ENCODE data around the gene ADCY3. TPM values are rescaled to one million over a fixed set of nuclear protein-coding genes. Genes with fewer than 3 reads are reported as not detected.

Gene ADCY3
- total and polyA plus RNA-seq, 2 of the 4 experiments (the other 2 are of a cell fraction): 17.4 to 46.1 TPM

DNA sequence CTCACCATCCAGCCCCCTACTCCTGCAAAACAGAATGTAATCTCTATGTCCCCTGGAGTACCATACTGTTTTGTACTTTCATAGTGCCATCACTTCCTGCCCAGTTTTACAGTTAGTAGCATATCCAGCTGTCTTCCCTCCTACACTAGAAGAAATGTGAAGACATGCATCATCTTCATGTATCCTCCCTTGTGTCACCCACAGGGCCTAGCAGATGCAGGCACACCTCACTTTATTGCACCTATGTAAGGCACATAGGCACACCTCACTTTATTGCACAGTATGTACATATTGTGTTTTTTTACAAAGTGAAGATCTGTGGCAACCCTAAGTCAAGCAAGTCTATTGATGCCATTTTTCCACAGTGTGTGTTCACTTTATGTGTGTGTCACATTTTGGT, 39.7 kb upstream of the ADCY3 start:
- Histone ChIP-seq H2AK9ac (replicated peaks; ENCODE audit: low read depth, low read length, poor library complexity) (no peak overlapping the region), H2AFZ (replicated peaks; ENCODE audit: low read length, poor library complexity) (no peak overlapping the region), H3K18ac (ENCODE audit: low read depth, low read length) (no peak overlapping the region), H3K79me1 (ENCODE audit: low read depth in 1 of 2, low read length in 2 of 2) (0 out of 4 replicates have a peak, but pooled peaks cover 0 to 3% of the 10 kb centered on the region in 2 experiments), H2BK20ac (ENCODE audit: low read depth, low read length) (no peak overlapping the region), H3K23ac (ENCODE audit: low read depth, low read length) (no peak overlapping the region), H3K4me3 (ENCODE audit: insufficient read depth, low read depth, low read length) (no peak overlapping the region), H4K8ac (ENCODE audit: low read depth in 2 of 2, low read length in 2 of 2) (no peak overlapping the region), H3K27me3 (ENCODE audit: control insufficient read depth, insufficient read depth, low read length) (no peaks in the 10 kb centered on the region), H3K27ac (ENCODE audit: insufficient read depth, low read length) (no peak overlapping the region), H3K36me3 (ENCODE audit: control insufficient read depth, insufficient read depth, low read length) (peaks cover 23% of the 10 kb centered on the region), H3K9me3 (ENCODE audit: control insufficient read depth, insufficient read depth, low read length) (0 out of 2 replicates have a peak, but pooled peaks cover 2% of the 10 kb centered on the region), H3K4me2 (ENCODE audit: low read depth, low read length) (no peak overlapping the region), H2AK5ac (ENCODE audit: low read depth, low read length) (no peak overlapping the region), H2BK15ac (ENCODE audit: low read depth, low read length) (no peak overlapping the region), H2BK120ac (ENCODE audit: low read depth, low read length) (no peak overlapping the region), H3K14ac (replicated peaks; ENCODE audit: low read depth, low read length) (no peak overlapping the region), H3K9ac (ENCODE audit: low read depth, low read length) (no peak overlapping the region), H3K56ac (ENCODE audit: extremely low read depth, insufficient read depth, low read length) (no peak overlapping the region), H4K91ac (ENCODE audit: insufficient read depth, low read depth, low read length) (no peak overlapping the region), H3K9me1 (ENCODE audit: insufficient read depth, low read length) (no peaks in the 10 kb centered on the region), H3K4ac (ENCODE audit: low read depth, low read length) (no peak overlapping the region), H4K5ac (ENCODE audit: low read depth, low read length) (no peak overlapping the region), H2BK5ac (ENCODE audit: low read depth, low read length, poor library complexity, severe bottlenecking) (no peak overlapping the region), H3K4me1 (ENCODE audit: control insufficient read depth, insufficient read depth, low read length) (no peaks in the 10 kb centered on the region), H4K20me1 (ENCODE audit: insufficient read depth, low read length) (no peaks in the 10 kb centered on the region)
- in situ Hi-C loops (cut with MboI; ENCODE audit: low sequenced_read_pairs) (no loop called here), dilution Hi-C loops (cut with HindIII; ENCODE audit: low sequenced_read_pairs, unreplicated experiment) (no loop called here), intact Hi-C loops (cut with micrococcal nuclease) (no loop called here)
- CTCF ChIA-PET: no interaction called here
- ATAC-seq (ENCODE audit: low read depth) (no peak), DNase-seq (no peak)
- TF ChIP-seq RAD21 (IDR thresholded peaks at IDR 0.05; ENCODE audit: low read length): no peak
- no TSS peak for BruUV-seq (replicated peaks)
- POLR2A ChIA-PET (ENCODE audit: unreplicated experiment): no interaction called here

All from IMR-90 (cell line).